ENCODE data around the gene SCAMP4. TPM values are rescaled to one million over a fixed set of nuclear protein-coding genes. Genes with fewer than 3 reads are reported as not detected.

The SCAMP4 gene
- total RNA-seq, 4 donors from 2014 or later, result 18.8 to 38.4 (median 26.7) TPM

DNA sequence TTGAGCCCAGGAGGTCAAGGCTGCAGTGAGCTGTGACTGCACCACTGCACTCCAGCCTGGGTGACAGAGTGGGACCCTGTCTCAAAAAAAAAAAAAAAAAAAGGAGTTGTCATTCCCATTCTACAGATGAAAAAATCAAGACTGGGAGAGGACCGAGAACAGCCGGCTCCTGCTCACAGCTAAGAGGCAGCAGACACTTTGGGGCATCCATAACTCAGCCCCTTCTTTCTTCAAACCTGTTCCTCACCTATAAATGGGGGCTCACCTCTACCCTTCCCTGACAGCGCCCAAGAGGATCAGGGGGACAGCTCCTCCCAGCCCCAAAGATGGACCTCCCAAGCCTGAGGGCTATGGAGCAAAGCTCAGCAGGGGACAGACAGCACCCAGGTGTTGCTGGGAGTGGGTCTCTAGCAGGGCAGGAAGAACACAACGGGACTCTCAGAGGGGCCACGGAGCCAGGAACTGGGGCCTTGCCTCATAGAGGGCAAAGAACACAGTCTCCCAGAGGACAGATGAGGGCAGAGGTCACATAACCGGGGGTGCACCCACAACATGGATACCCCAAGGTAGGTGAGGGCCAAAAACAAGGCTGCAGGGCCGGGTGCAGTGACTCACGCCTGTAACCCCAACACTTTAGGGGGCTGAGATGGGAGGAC is 38.4 kb upstream of the SCAMP4 start:
- intact Hi-C loops (cut with DNase I; ENCODE audit: low total_unique reads), result loop anchor here (10.0 kb wide), 1 partner anchor 482 kb away; the partner anchor contains the start of gene NDUFS7

DNA sequence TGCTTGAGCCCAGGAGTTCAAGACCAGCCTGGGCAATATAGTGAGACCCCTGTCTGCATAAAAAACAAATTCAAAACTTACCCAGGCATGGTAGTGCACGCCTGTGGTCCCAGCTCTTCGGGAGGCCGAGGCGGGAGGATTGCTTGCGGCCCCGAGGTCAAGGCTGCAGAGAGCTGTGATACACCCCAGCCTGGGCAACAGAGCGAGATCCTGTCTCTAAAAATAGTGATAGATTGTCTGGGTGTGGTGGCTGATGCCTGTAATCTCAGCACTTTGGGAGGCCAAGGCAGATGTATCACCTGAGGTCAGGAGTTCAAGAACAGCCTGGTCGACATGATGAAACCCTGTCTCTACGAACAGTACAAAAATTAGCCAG is 37.9 kb upstream of the SCAMP4 start:
- TF ChIP-seq, protein P1, sequence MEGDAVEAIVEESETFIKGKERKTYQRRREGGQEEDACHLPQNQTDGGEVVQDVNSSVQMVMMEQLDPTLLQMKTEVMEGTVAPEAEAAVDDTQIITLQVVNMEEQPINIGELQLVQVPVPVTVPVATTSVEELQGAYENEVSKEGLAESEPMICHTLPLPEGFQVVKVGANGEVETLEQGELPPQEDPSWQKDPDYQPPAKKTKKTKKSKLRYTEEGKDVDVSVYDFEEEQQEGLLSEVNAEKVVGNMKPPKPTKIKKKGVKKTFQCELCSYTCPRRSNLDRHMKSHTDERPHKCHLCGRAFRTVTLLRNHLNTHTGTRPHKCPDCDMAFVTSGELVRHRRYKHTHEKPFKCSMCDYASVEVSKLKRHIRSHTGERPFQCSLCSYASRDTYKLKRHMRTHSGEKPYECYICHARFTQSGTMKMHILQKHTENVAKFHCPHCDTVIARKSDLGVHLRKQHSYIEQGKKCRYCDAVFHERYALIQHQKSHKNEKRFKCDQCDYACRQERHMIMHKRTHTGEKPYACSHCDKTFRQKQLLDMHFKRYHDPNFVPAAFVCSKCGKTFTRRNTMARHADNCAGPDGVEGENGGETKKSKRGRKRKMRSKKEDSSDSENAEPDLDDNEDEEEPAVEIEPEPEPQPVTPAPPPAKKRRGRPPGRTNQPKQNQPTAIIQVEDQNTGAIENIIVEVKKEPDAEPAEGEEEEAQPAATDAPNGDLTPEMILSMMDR (IDR thresholded peaks at IDR 0.05 in 4 of 5, conservative IDR thresholded peaks at IDR 0.05 in 1 of 5), result no peak
- H3K36me3 ChIP-seq, result peaks cover 0 to 10% of the 10 kb centered on the region in 2 donors
- no peak for ATAC-seq
- no peak overlapping the region for H3K27ac ChIP-seq
- H3K27me3 ChIP-seq, result peaks cover 0 to 1% (median 1%) of the 10 kb centered on the region in 3 donors
- H3K4me1 ChIP-seq, result peaks cover 7 to 9% of the 10 kb centered on the region in 2 donors
- no peak for DNase-seq
- H3K4me3 ChIP-seq, result no peak overlapping the region
- H3K9me3 ChIP-seq, result no peaks in the 10 kb centered on the region
- intact Hi-C loops (cut with DNase I; ENCODE audit: low total_unique reads), result loop anchor here (10.0 kb wide), 1 partner anchor 483 kb away; the partner anchor contains the start of gene NDUFS7
- in situ Hi-C loops (cut with MboI; ENCODE audit: low sequenced_read_pairs in 4 of 4), result no loop called here

More for the DNA sequence above, 38.4 kb upstream of the SCAMP4 start:
- no peak overlapping the region for H3K4me3 ChIP-seq
- H3K9me3 ChIP-seq, result no peaks in the 10 kb centered on the region
- H3K27me3 ChIP-seq, result peaks cover 0 to 6% (median 6%) of the 10 kb centered on the region in 3 donors
- H3K4me1 ChIP-seq, result peaks cover 11 to 14% of the 10 kb centered on the region in 2 donors
- H3K36me3 ChIP-seq, result peaks cover 0 to 10% of the 10 kb centered on the region in 2 donors
- ATAC-seq (no peak), DNase-seq (no peak)
- TF ChIP-seq, protein P1 (IDR thresholded peaks at IDR 0.05 in 4 of 5, conservative IDR thresholded peaks at IDR 0.05 in 1 of 5), result no peak
- no peak for TF ChIP-seq POLR2A (IDR thresholded peaks at IDR 0.05)
- no peak overlapping the region for H3K27ac ChIP-seq
- in situ Hi-C loops (cut with MboI; ENCODE audit: low sequenced_read_pairs in 4 of 4), result no loop called here

DNA sequence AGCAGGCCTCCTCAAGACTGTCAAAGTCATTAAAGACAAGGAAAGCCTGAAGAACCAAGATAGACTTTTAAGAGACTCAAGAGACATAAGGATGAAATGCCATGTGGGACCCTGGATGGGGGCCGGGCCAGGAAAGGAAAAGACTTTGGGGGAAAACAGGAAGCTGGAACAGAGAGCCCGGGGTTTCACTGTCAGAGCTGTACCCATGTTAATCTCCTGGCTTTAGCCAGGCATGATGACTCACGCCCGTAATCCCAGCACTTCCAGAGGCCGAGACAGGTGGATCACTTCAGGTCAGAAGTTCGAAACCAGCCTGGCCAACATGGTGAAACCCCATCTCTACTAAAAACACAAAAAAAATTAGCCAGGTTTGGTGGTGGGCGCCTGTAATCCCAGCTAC is 36.2 kb upstream of the SCAMP4 start:
- peak overlapping the region in 3 of 4 donors; percentile 21 to 42 (median 42) for H3K27ac ChIP-seq
- intact Hi-C loops (cut with DNase I; ENCODE audit: low total_unique reads), result loop anchor here (10.0 kb wide), 1 partner anchor 484 kb away; the partner anchor contains the start of gene NDUFS7

DNA sequence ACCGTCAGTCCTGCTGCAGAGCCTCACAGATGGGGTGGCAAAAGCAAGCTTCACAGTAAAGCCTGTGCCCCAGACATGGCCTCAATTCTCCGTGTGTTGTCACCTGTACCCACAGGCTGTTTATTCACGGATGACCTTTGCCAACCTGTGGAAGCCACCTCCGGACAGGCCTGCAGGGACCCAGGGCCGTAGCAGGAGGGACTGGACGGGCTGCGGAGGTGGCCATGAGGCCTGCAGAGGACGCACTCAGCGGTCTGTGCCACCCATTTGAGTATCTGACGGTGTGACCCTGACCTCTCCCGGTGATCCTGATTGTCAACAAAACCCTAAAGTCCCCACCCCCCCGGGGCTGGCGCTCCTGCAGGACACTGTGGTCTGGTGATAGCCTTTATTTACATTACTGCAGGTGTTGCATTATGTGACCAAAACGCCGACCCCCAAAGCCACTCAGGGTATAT is 34.0 kb upstream of the SCAMP4 start:
- intact Hi-C loops (cut with DNase I; ENCODE audit: low total_unique reads), result no loop called here
- H3K27me3 ChIP-seq, result no peaks in the 10 kb centered on the region
- H3K27ac ChIP-seq, result no peak overlapping the region
- DNase-seq (no peak), ATAC-seq (no peak)
- H3K4me3 ChIP-seq, result no peak overlapping the region
- peaks cover 30 to 33% of the 10 kb centered on the region in 2 donors for H3K4me1 ChIP-seq
- no peaks in the 10 kb centered on the region for H3K9me3 ChIP-seq
- peaks cover 0 to 10% of the 10 kb centered on the region in 2 donors for H3K36me3 ChIP-seq
- TF ChIP-seq, protein P1 (IDR thresholded peaks at IDR 0.05 in 4 of 5, conservative IDR thresholded peaks at IDR 0.05 in 1 of 5), result no peak
- TF ChIP-seq POLR2A (IDR thresholded peaks at IDR 0.05), result no peak
- in situ Hi-C loops (cut with MboI; ENCODE audit: low sequenced_read_pairs in 4 of 4), result no loop called here

More for the DNA sequence above, 36.2 kb upstream of the SCAMP4 start:
- H3K4me3 ChIP-seq, result no peak overlapping the region
- ATAC-seq (no peak), DNase-seq (no peak)
- in situ Hi-C loops (cut with MboI; ENCODE audit: low sequenced_read_pairs in 4 of 4), result no loop called here
- TF ChIP-seq, protein P1 (IDR thresholded peaks at IDR 0.05 in 4 of 5, conservative IDR thresholded peaks at IDR 0.05 in 1 of 5), result no peak
- no peak for TF ChIP-seq POLR2A (IDR thresholded peaks at IDR 0.05)
- H3K4me1 ChIP-seq, result peaks cover 19 to 23% of the 10 kb centered on the region in 2 donors
- H3K9me3 ChIP-seq, result no peaks in the 10 kb centered on the region
- no peaks in the 10 kb centered on the region for H3K27me3 ChIP-seq
- H3K36me3 ChIP-seq, result peaks cover 0 to 10% of the 10 kb centered on the region in 2 donors

Data from gastrocnemius medialis (tissue), 4 donors.